OCI-M2 (cell line): Measurements from ENCODE around the gene ARHGAP28.

Source experiments
- DNase-seq: peaks from one replicate; lab custom pipeline; 2025; ENCODE audit not compliant: unreplicated experiment; lab: John Stamatoyannopoulos, UW

Gene ARHGAP28

GRCh38 chr18:6866552-6867085 is 137.1 kb downstream of the ARHGAP28 start:
- DNase-seq = no peak

- DNase-seq = no peak
These were observed 138.5 kb downstream of the ARHGAP28 start for GRCh38 chr18:6868033-6868432.

- DNase-seq = no peak
These were observed 142.1 kb downstream of the ARHGAP28 start for GRCh38 chr18:6871566-6871965.

- DNase-seq = no peak
These were observed 143.7 kb downstream of the ARHGAP28 start for GRCh38 chr18:6873040-6873751.

- no peak for DNase-seq
These were observed 144.8 kb downstream of the ARHGAP28 start for GRCh38 chr18:6874315-6874714.

- DNase-seq = no peak
These were observed 146.2 kb downstream of the ARHGAP28 start for GRCh38 chr18:6875749-6876148.

- no peak for DNase-seq
These were observed 147.1 kb downstream of the ARHGAP28 start for GRCh38 chr18:6876641-6877041.

GRCh38 chr18:6877288-6877687 is 147.8 kb downstream of the ARHGAP28 start:
- DNase-seq = no peak

GRCh38 chr18:6878556-6879297 is 149.2 kb downstream of the ARHGAP28 start:
- DNase-seq = no peak

- DNase-seq = no peak
These were observed 150.1 kb downstream of the ARHGAP28 start for GRCh38 chr18:6879508-6880195.

GRCh38 chr18:6881034-6881820 is 151.7 kb downstream of the ARHGAP28 start:
- DNase-seq = no peak

- no peak for DNase-seq
These were observed 152.9 kb downstream of the ARHGAP28 start for GRCh38 chr18:6882401-6882800.

- no peak for DNase-seq
These were observed 155.5 kb downstream of the ARHGAP28 start for GRCh38 chr18:6885006-6885481.

- no peak for DNase-seq
These were observed 156.7 kb downstream of the ARHGAP28 start for GRCh38 chr18:6885992-6886796.

GRCh38 chr18:6886797-6887330 is 157.3 kb downstream of the ARHGAP28 start:
- no peak for DNase-seq

- no peak for DNase-seq
These were observed 162.3 kb downstream of the ARHGAP28 start for GRCh38 chr18:6891788-6892187.

- DNase-seq = no peak
These were observed 171.9 kb downstream of the ARHGAP28 start for GRCh38 chr18:6901286-6901926.

- no peak for DNase-seq
These were observed 187.6 kb downstream of the ARHGAP28 start for GRCh38 chr18:6917072-6917471.
